ENCODE measurements around the gene CDH2. TPM values are rescaled to one million over a fixed set of nuclear protein-coding genes. Genes with fewer than 3 reads are reported as not detected.

CDH2 gene
- total RNA-seq, 5 donors from 2014 or later (not counting 1 experiment from before 2014, with no cell fraction given): 0.16 to 0.76 (median 0.33) TPM; not detected in 1

GRCh38 chr18:28027755-28028154 is 149.2 kb downstream of the CDH2 start:
- Histone ChIP-seq H3K4me1 (ENCODE audit: control insufficient read depth in 1 of 2, extremely low read depth in 1 of 2, insufficient read depth in 2 of 2, low read length in 2 of 2) (no peaks in the 10 kb centered on the region), H3K4me3 (ENCODE audit: control insufficient read depth in 1 of 2, extremely low read depth in 1 of 2, low read length in 1 of 2) (no peak overlapping the region), H3K9me3 (no peaks in the 10 kb centered on the region), H3K27me3 (replicated peaks in 1 of 2; ENCODE audit: control insufficient read depth in 2 of 2, extremely low read depth in 1 of 2, insufficient read depth in 2 of 2, low read length in 1 of 2) (no peaks in the 10 kb centered on the region), H3K36me3 (ENCODE audit: control insufficient read depth in 2 of 2, extremely low read depth in 1 of 2, insufficient read depth in 1 of 2, low read length in 1 of 2) (no peaks in the 10 kb centered on the region), H3K27ac (ENCODE audit: low read length) (no peak overlapping the region)
- peaks cover 6 to 18% (median 17%) of the 10 kb centered on the region in 3 donors for H3K9me3 Mint-ChIP-seq
- no peaks in the 10 kb centered on the region for H3K36me3 Mint-ChIP-seq
- no peaks in the 10 kb centered on the region for H3K27me3 Mint-ChIP-seq
- no CpG with 5 or more reads among the region's 2 CpGs for WGBS (ENCODE audit: insufficient coverage)
- CTCF ChIA-PET: no interaction called here
- no peak for ATAC-seq (replicated peaks in 1 of 4)
- no peak for DNase-seq
- H3K27ac Mint-ChIP-seq: no peak overlapping the region
- POLR2A ChIA-PET: no interaction called here
- no peaks in the 10 kb centered on the region for H3K4me1 Mint-ChIP-seq
- no peak overlapping the region for H3K4me3 Mint-ChIP-seq

GRCh38 chr18:28019425-28020108 is 157.4 kb downstream of the CDH2 start:
- POLR2A ChIA-PET: no interaction called here
- no peak overlapping the region for H3K27ac ChIP-seq (ENCODE audit: low read length)
- DNase-seq (no peak), ATAC-seq (replicated peaks in 1 of 4) (no peak)
- no peaks in the 10 kb centered on the region for H3K36me3 ChIP-seq (ENCODE audit: control insufficient read depth in 2 of 2, extremely low read depth in 1 of 2, insufficient read depth in 1 of 2, low read length in 1 of 2)
- peaks cover 6 to 8% (median 6%) of the 10 kb centered on the region in 3 donors for H3K9me3 Mint-ChIP-seq
- no peaks in the 10 kb centered on the region for H3K4me1 Mint-ChIP-seq
- no peaks in the 10 kb centered on the region for H3K36me3 Mint-ChIP-seq
- H3K4me3 ChIP-seq (ENCODE audit: control insufficient read depth in 1 of 2, extremely low read depth in 1 of 2, low read length in 1 of 2): no peak overlapping the region
- H3K27me3 Mint-ChIP-seq: no peaks in the 10 kb centered on the region
- H3K27me3 ChIP-seq (replicated peaks in 1 of 2; ENCODE audit: control insufficient read depth in 2 of 2, extremely low read depth in 1 of 2, insufficient read depth in 2 of 2, low read length in 1 of 2): no peaks in the 10 kb centered on the region
- H3K4me3 Mint-ChIP-seq: no peak overlapping the region
- H3K27ac Mint-ChIP-seq: no peak overlapping the region
- no CpG with 5 or more reads among the region's 3 CpGs for WGBS (ENCODE audit: insufficient coverage)
- no peaks in the 10 kb centered on the region for H3K4me1 ChIP-seq (ENCODE audit: control insufficient read depth in 1 of 2, extremely low read depth in 1 of 2, insufficient read depth in 2 of 2, low read length in 2 of 2)
- CTCF ChIA-PET: no interaction called here
- H3K9me3 ChIP-seq: no peaks in the 10 kb centered on the region

GRCh38 chr18:28018351-28018750 is 158.6 kb downstream of the CDH2 start:
- Mint-ChIP-seq H3K4me3 (no peak overlapping the region), H3K9me3 (peaks cover 5 to 12% (median 6%) of the 10 kb centered on the region in 3 donors), H3K36me3 (no peaks in the 10 kb centered on the region), H3K27ac (no peak overlapping the region), H3K4me1 (no peaks in the 10 kb centered on the region), H3K27me3 (no peaks in the 10 kb centered on the region)
- no peaks in the 10 kb centered on the region for H3K4me1 ChIP-seq (ENCODE audit: control insufficient read depth in 1 of 2, extremely low read depth in 1 of 2, insufficient read depth in 2 of 2, low read length in 2 of 2)
- H3K36me3 ChIP-seq (ENCODE audit: control insufficient read depth in 2 of 2, extremely low read depth in 1 of 2, insufficient read depth in 1 of 2, low read length in 1 of 2): no peaks in the 10 kb centered on the region
- no peak overlapping the region for H3K4me3 ChIP-seq (ENCODE audit: control insufficient read depth in 1 of 2, extremely low read depth in 1 of 2, low read length in 1 of 2)
- no peaks in the 10 kb centered on the region for H3K27me3 ChIP-seq (replicated peaks in 1 of 2; ENCODE audit: control insufficient read depth in 2 of 2, extremely low read depth in 1 of 2, insufficient read depth in 2 of 2, low read length in 1 of 2)
- no peak overlapping the region for H3K27ac ChIP-seq (ENCODE audit: low read length)
- no peaks in the 10 kb centered on the region for H3K9me3 ChIP-seq
- CTCF ChIA-PET: no interaction called here
- ATAC-seq (replicated peaks in 1 of 4): no peak
- no peak for DNase-seq
- POLR2A ChIA-PET: no interaction called here

- H3K27me3 ChIP-seq (replicated peaks in 1 of 2; ENCODE audit: control insufficient read depth in 2 of 2, extremely low read depth in 1 of 2, insufficient read depth in 2 of 2, low read length in 1 of 2): no peaks in the 10 kb centered on the region
- no peaks in the 10 kb centered on the region for H3K27me3 Mint-ChIP-seq
- WGBS (ENCODE audit: insufficient coverage): 100% methylated on average over 1 of the region's 3 CpGs
- DNase-seq: no peak
- H3K4me3 Mint-ChIP-seq: no peak overlapping the region
- no peaks in the 10 kb centered on the region for H3K4me1 ChIP-seq (ENCODE audit: control insufficient read depth in 1 of 2, extremely low read depth in 1 of 2, insufficient read depth in 2 of 2, low read length in 2 of 2)
- H3K4me3 ChIP-seq (ENCODE audit: control insufficient read depth in 1 of 2, extremely low read depth in 1 of 2, low read length in 1 of 2): no peak overlapping the region
- no peak for ATAC-seq (replicated peaks in 1 of 4)
- H3K9me3 ChIP-seq: no peaks in the 10 kb centered on the region
- peaks cover 3 to 12% (median 6%) of the 10 kb centered on the region in 3 donors for H3K9me3 Mint-ChIP-seq
- POLR2A ChIA-PET: no interaction called here
- H3K36me3 ChIP-seq (ENCODE audit: control insufficient read depth in 2 of 2, extremely low read depth in 1 of 2, insufficient read depth in 1 of 2, low read length in 1 of 2): no peaks in the 10 kb centered on the region
- no peak overlapping the region for H3K27ac Mint-ChIP-seq
- no peaks in the 10 kb centered on the region for H3K36me3 Mint-ChIP-seq
- H3K27ac ChIP-seq (ENCODE audit: low read length): no peak overlapping the region
- CTCF ChIA-PET: no interaction called here
- H3K4me1 Mint-ChIP-seq: no peaks in the 10 kb centered on the region
These were observed 161.3 kb downstream of the CDH2 start for GRCh38 chr18:28015671-28016070.

- POLR2A ChIA-PET: no interaction called here
- Mint-ChIP-seq H3K4me3 (no peak overlapping the region), H3K9me3 (peaks cover 3 to 16% (median 6%) of the 10 kb centered on the region in 3 donors), H3K36me3 (no peaks in the 10 kb centered on the region), H3K27ac (no peak overlapping the region), H3K4me1 (no peaks in the 10 kb centered on the region), H3K27me3 (no peaks in the 10 kb centered on the region)
- no peaks in the 10 kb centered on the region for H3K36me3 ChIP-seq (ENCODE audit: control insufficient read depth in 2 of 2, extremely low read depth in 1 of 2, insufficient read depth in 1 of 2, low read length in 1 of 2)
- H3K27me3 ChIP-seq (replicated peaks in 1 of 2; ENCODE audit: control insufficient read depth in 2 of 2, extremely low read depth in 1 of 2, insufficient read depth in 2 of 2, low read length in 1 of 2): no peaks in the 10 kb centered on the region
- H3K4me3 ChIP-seq (ENCODE audit: control insufficient read depth in 1 of 2, extremely low read depth in 1 of 2, low read length in 1 of 2): no peak overlapping the region
- DNase-seq (no peak), ATAC-seq (replicated peaks in 1 of 4) (no peak)
- CTCF ChIA-PET: no interaction called here
- H3K27ac ChIP-seq (ENCODE audit: low read length): no peak overlapping the region
- H3K4me1 ChIP-seq (ENCODE audit: control insufficient read depth in 1 of 2, extremely low read depth in 1 of 2, insufficient read depth in 2 of 2, low read length in 2 of 2): no peaks in the 10 kb centered on the region
- H3K9me3 ChIP-seq: no peaks in the 10 kb centered on the region
- no CpG with 5 or more reads among the region's 1 CpG for WGBS (ENCODE audit: insufficient coverage)
These were observed 163.9 kb downstream of the CDH2 start for GRCh38 chr18:28013066-28013465.

GRCh38 chr18:28012336-28012735 is 164.6 kb downstream of the CDH2 start:
- DNase-seq (no peak), ATAC-seq (replicated peaks in 1 of 4) (no peak)
- no peaks in the 10 kb centered on the region for H3K4me1 Mint-ChIP-seq
- H3K9me3 Mint-ChIP-seq: peaks cover 3 to 12% (median 3%) of the 10 kb centered on the region in 3 donors
- no peaks in the 10 kb centered on the region for H3K36me3 Mint-ChIP-seq
- no peak overlapping the region for H3K27ac Mint-ChIP-seq
- no peaks in the 10 kb centered on the region for H3K27me3 Mint-ChIP-seq
- CTCF ChIA-PET: no interaction called here
- Histone ChIP-seq H3K27me3 (replicated peaks in 1 of 2; ENCODE audit: control insufficient read depth in 2 of 2, extremely low read depth in 1 of 2, insufficient read depth in 2 of 2, low read length in 1 of 2) (no peaks in the 10 kb centered on the region), H3K27ac (ENCODE audit: low read length) (no peak overlapping the region), H3K36me3 (ENCODE audit: control insufficient read depth in 2 of 2, extremely low read depth in 1 of 2, insufficient read depth in 1 of 2, low read length in 1 of 2) (no peaks in the 10 kb centered on the region), H3K4me1 (ENCODE audit: control insufficient read depth in 1 of 2, extremely low read depth in 1 of 2, insufficient read depth in 2 of 2, low read length in 2 of 2) (no peaks in the 10 kb centered on the region), H3K9me3 (no peaks in the 10 kb centered on the region), H3K4me3 (ENCODE audit: control insufficient read depth in 1 of 2, extremely low read depth in 1 of 2, low read length in 1 of 2) (no peak overlapping the region)
- no peak overlapping the region for H3K4me3 Mint-ChIP-seq
- POLR2A ChIA-PET: no interaction called here

- ATAC-seq (replicated peaks in 1 of 4) (no peak), DNase-seq (no peak)
- Histone ChIP-seq H3K9me3 (no peaks in the 10 kb centered on the region), H3K36me3 (ENCODE audit: control insufficient read depth in 2 of 2, extremely low read depth in 1 of 2, insufficient read depth in 1 of 2, low read length in 1 of 2) (no peaks in the 10 kb centered on the region), H3K27ac (ENCODE audit: low read length) (no peak overlapping the region), H3K27me3 (replicated peaks in 1 of 2; ENCODE audit: control insufficient read depth in 2 of 2, extremely low read depth in 1 of 2, insufficient read depth in 2 of 2, low read length in 1 of 2) (no peaks in the 10 kb centered on the region), H3K4me1 (ENCODE audit: control insufficient read depth in 1 of 2, extremely low read depth in 1 of 2, insufficient read depth in 2 of 2, low read length in 2 of 2) (no peaks in the 10 kb centered on the region), H3K4me3 (ENCODE audit: control insufficient read depth in 1 of 2, extremely low read depth in 1 of 2, low read length in 1 of 2) (no peak overlapping the region)
- ChIA-PET CTCF (no interaction called here), POLR2A (interaction anchor here in 1 of 2 donors (1.0 kb wide), 1 partner anchor 9 kb away, joined by 3 read pairs; no protein-coding TSS in a partner anchor)
- H3K4me1 Mint-ChIP-seq: no peaks in the 10 kb centered on the region
- no peaks in the 10 kb centered on the region for H3K27me3 Mint-ChIP-seq
- no peaks in the 10 kb centered on the region for H3K36me3 Mint-ChIP-seq
- H3K9me3 Mint-ChIP-seq: peaks cover 0 to 9% (median 0%) of the 10 kb centered on the region in 3 donors
- H3K4me3 Mint-ChIP-seq: no peak overlapping the region
- WGBS (ENCODE audit: insufficient coverage): no CpG with 5 or more reads among the region's 6 CpGs
- no peak overlapping the region for H3K27ac Mint-ChIP-seq
These were observed 167.3 kb downstream of the CDH2 start for GRCh38 chr18:28009589-28009988.

Measured in T-cell (primary cell).